ENCODE measurements around the gene PTPRM.

Gene PTPRM

GRCh38 chr18:8448130-8448529 lies 881.0 kb downstream of the PTPRM start:
- TF ChIP-seq TAF1 (IDR thresholded peaks at IDR 0.05; ENCODE audit: borderline replicate concordance, low read depth, low read length) (no peak), POLR2A (IDR thresholded peaks at IDR 0.05; ENCODE audit: low read depth, low read length) (no peak), POLR2AphosphoS5 (IDR thresholded peaks at IDR 0.05; ENCODE audit: low read depth, low read length) (no peak)
- FAIRE-seq (no peak), DNase-seq (ENCODE audit: insufficient read length) (no peak)

- TF ChIP-seq TAF1 (IDR thresholded peaks at IDR 0.05; ENCODE audit: borderline replicate concordance, low read depth, low read length) (no peak), POLR2AphosphoS5 (IDR thresholded peaks at IDR 0.05; ENCODE audit: low read depth, low read length) (no peak), POLR2A (IDR thresholded peaks at IDR 0.05; ENCODE audit: low read depth, low read length) (no peak)
- DNase-seq (ENCODE audit: insufficient read length) (no peak), FAIRE-seq (no peak)
Observed at GRCh38 chr18:8450013-8450412, 882.9 kb downstream of the PTPRM start.

GRCh38 chr18:8450898-8451665 lies 884.0 kb downstream of the PTPRM start:
- TF ChIP-seq TAF1 (IDR thresholded peaks at IDR 0.05; ENCODE audit: borderline replicate concordance, low read depth, low read length) (no peak), POLR2A (IDR thresholded peaks at IDR 0.05; ENCODE audit: low read depth, low read length) (no peak), POLR2AphosphoS5 (IDR thresholded peaks at IDR 0.05; ENCODE audit: low read depth, low read length) (no peak)
- FAIRE-seq: no peak

GRCh38 chr18:8453528-8453927 lies 886.4 kb downstream of the PTPRM start:
- no peak for FAIRE-seq
- TF ChIP-seq TAF1 (IDR thresholded peaks at IDR 0.05; ENCODE audit: borderline replicate concordance, low read depth, low read length) (no peak), POLR2A (IDR thresholded peaks at IDR 0.05; ENCODE audit: low read depth, low read length) (no peak), POLR2AphosphoS5 (IDR thresholded peaks at IDR 0.05; ENCODE audit: low read depth, low read length) (no peak)

More at GRCh38 chr18:8450898-8451665, 884.0 kb downstream of the PTPRM start:
- no peak for DNase-seq (ENCODE audit: insufficient read length)

GRCh38 chr18:8454136-8454535 lies 887.0 kb downstream of the PTPRM start:
- DNase-seq (ENCODE audit: insufficient read length): no peak
- TF ChIP-seq POLR2A (IDR thresholded peaks at IDR 0.05; ENCODE audit: low read depth, low read length): no peak
- no peak for FAIRE-seq

More at GRCh38 chr18:8453528-8453927, 886.4 kb downstream of the PTPRM start:
- DNase-seq (ENCODE audit: insufficient read length): no peak

GRCh38 chr18:8455661-8456614 lies 888.8 kb downstream of the PTPRM start:
- FAIRE-seq (no peak), DNase-seq (ENCODE audit: insufficient read length) (no peak)
- TF ChIP-seq TAF1 (IDR thresholded peaks at IDR 0.05; ENCODE audit: borderline replicate concordance, low read depth, low read length) (no peak), POLR2AphosphoS5 (IDR thresholded peaks at IDR 0.05; ENCODE audit: low read depth, low read length) (no peak), POLR2A (IDR thresholded peaks at IDR 0.05; ENCODE audit: low read depth, low read length) (no peak)

Data from GM12892 (cell line).